ENCODE data around the gene TMEM240. TPM values are rescaled to one million over a fixed set of nuclear protein-coding genes. Genes with fewer than 3 reads are reported as not detected.

Gene TMEM240
- total and polyA plus RNA-seq, 9 of the 15 experiments (the other 6 are each of a cell fraction or from before 2014, with no cell fraction given), result 0.24 to 2.0 (median 0.69) TPM; not detected in 5

GRCh38 chr1:1573843-1574720 lies 33.7 kb upstream of the TMEM240 start (continued):
- TF ChIP-seq, protein P1, sequence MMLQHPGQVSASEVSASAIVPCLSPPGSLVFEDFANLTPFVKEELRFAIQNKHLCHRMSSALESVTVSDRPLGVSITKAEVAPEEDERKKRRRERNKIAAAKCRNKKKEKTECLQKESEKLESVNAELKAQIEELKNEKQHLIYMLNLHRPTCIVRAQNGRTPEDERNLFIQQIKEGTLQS (IDR thresholded peaks at IDR 0.05), result no peak
- TF ChIP-seq, protein P1 (CRISPR knock-in tag; conservative IDR thresholded peaks at IDR 0.05), result no peak
- TF ChIP-seq MTA1 (IDR thresholded peaks at IDR 0.05; ENCODE audit: borderline replicate concordance) (no peak), FOS (IDR thresholded peaks at IDR 0.05; ENCODE audit: extremely low read depth, insufficient read length) (no peak), HDAC3 (IDR thresholded peaks at IDR 0.05; ENCODE audit: borderline replicate concordance, partially characterized antibody) (no peak), PRMT5 (CRISPR knock-in tag; IDR thresholded peaks at IDR 0.05) (peak; percentile 64; the same call in 1 of the 2 replicates), SETDB1 (IDR thresholded peaks at IDR 0.05; ENCODE audit: low read length) (no peak), ZNF778 (CRISPR knock-in tag; IDR thresholded peaks at IDR 0.05) (no peak), ZSCAN29 (IDR thresholded peaks at IDR 0.05) (no peak), FOXJ3 (CRISPR knock-in tag; IDR thresholded peaks at IDR 0.05) (no peak), MIER1 (IDR thresholded peaks at IDR 0.05; ENCODE audit: low read depth) (no peak), CSDE1 (IDR thresholded peaks at IDR 0.05) (no peak), HMBOX1 (IDR thresholded peaks at IDR 0.05) (peak; percentile 36; the same call in 1 of the 2 replicates), NCOA6 (IDR thresholded peaks at IDR 0.05) (no peak), NFYB (IDR thresholded peaks at IDR 0.05; ENCODE audit: extremely low read depth, insufficient read length) (no peak), ZNF197 (CRISPR knock-in tag; IDR thresholded peaks at IDR 0.05; ENCODE audit: low read depth) (0 out of 2 replicates have a peak, but pooled peaks have one; percentile 80), FOSL1 (tag; conservative IDR thresholded peaks at IDR 0.05) (no peak), FOXK1 (CRISPR knock-in tag; IDR thresholded peaks at IDR 0.05; ENCODE audit: borderline replicate concordance) (peak; percentile 48; the same call in 1 of the 2 replicates), CBX3 (IDR thresholded peaks at IDR 0.05; ENCODE audit: borderline replicate concordance in 1 of 2, low read length in 2 of 2) (no peak), TSC22D4 (tag; IDR thresholded peaks at IDR 0.05) (no peak), NCOA2 (IDR thresholded peaks at IDR 0.05; ENCODE audit: partially characterized antibody in 2 of 2) (no peak), STAG1 (CRISPR knock-in tag; IDR thresholded peaks at IDR 0.05; ENCODE audit: borderline replicate concordance) (no peak), YBX1 (IDR thresholded peaks at IDR 0.05) (no peak)
- TF ChIP-seq, protein P2, sequence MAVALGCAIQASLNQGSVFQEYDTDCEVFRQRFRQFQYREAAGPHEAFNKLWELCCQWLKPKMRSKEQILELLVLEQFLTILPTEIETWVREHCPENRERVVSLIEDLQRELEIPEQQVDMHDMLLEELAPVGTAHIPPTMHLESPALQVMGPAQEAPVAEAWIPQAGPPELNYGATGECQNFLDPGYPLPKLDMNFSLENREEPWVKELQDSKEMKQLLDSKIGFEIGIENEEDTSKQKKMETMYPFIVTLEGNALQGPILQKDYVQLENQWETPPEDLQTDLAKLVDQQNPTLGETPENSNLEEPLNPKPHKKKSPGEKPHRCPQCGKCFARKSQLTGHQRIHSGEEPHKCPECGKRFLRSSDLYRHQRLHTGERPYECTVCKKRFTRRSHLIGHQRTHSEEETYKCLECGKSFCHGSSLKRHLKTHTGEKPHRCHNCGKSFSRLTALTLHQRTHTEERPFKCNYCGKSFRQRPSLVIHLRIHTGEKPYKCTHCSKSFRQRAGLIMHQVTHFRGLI (CRISPR knock-in tag; IDR thresholded peaks at IDR 0.05), result no peak
- TF ChIP-seq, protein P3, sequence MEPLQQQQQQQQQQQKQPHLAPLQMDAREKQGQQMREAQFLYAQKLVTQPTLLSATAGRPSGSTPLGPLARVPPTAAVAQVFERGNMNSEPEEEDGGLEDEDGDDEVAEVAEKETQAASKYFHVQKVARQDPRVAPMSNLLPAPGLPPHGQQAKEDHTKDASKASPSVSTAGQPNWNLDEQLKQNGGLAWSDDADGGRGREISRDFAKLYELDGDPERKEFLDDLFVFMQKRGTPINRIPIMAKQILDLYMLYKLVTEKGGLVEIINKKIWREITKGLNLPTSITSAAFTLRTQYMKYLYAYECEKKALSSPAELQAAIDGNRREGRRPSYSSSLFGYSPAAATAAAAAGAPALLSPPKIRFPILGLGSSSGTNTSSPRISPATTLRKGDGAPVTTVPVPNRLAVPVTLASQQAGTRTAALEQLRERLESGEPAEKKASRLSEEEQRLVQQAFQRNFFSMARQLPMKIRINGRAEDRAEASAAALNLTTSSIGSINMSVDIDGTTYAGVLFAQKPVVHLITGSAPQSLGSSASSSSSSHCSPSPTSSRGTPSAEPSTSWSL (CRISPR knock-in tag; IDR thresholded peaks at IDR 0.05; ENCODE audit: borderline replicate concordance), result no peak
